Trophoblast cell (in vitro differentiated cells and primary cell): ENCODE results near the gene CLDN19.

Experiments
- DNase-seq, 2 donors: peaks; one replicate each; pipeline ENCODE4 v3.0.0-alpha.2; 2016
- H2AFZ ChIP-seq: 2 replicates; pipeline ENCODE4 v1.6.1; 2013; ENCODE audit warnings: low read length, moderate library complexity, mild to moderate bottlenecking; ENCODE audit not compliant: insufficient read depth, poor library complexity
- H2AK5ac ChIP-seq: 2 replicates; pipeline ENCODE4 v1.6.1; 2013; ENCODE audit warnings: mild to moderate bottlenecking, low read length
- H2BK120ac ChIP-seq: 2 replicates; pipeline ENCODE4 v1.6.1; 2013; ENCODE audit warnings: low read length, mild to moderate bottlenecking, moderate library complexity; ENCODE audit not compliant: insufficient read depth, poor library complexity
- H2BK12ac ChIP-seq: 2 replicates; pipeline ENCODE4 v1.6.1; 2013; ENCODE audit warnings: mild to moderate bottlenecking, low read length, moderate library complexity
- H2BK5ac ChIP-seq: 2 replicates; pipeline ENCODE4 v1.6.1; 2013; ENCODE audit warnings: low read length, low read depth, moderate library complexity, mild to moderate bottlenecking; ENCODE audit not compliant: poor library complexity
- H3K14ac ChIP-seq: 2 replicates; pipeline ENCODE4 v1.6.1; 2013; ENCODE audit warnings: mild to moderate bottlenecking, low read length
- H3K18ac ChIP-seq: 2 replicates; pipeline ENCODE4 v1.6.1; 2013; ENCODE audit warnings: mild to moderate bottlenecking, low read length
- H3K23ac ChIP-seq: 2 replicates; pipeline ENCODE4 v1.6.1; 2013; ENCODE audit warnings: low read length
- H3K27ac ChIP-seq: 2 replicates; pipeline ENCODE4 v1.5.1; 2013; ENCODE audit warnings: low read depth, mild to moderate bottlenecking, inconsistent platforms, low read length, moderate library complexity
- H3K27me3 ChIP-seq: 2 replicates; pipeline ENCODE4 v1.6.1; 2013; ENCODE audit warnings: inconsistent platforms, mild to moderate bottlenecking, low read length, moderate library complexity; ENCODE audit not compliant: insufficient read depth
- H3K36me3 ChIP-seq, 2 experiments: 1 replicate in 1 of 2; 2 replicates in 1 of 2; pipeline ENCODE4 v1.6.1; 2013; ENCODE audit warnings: low read length in 2 of 2, mild to moderate bottlenecking in 2 of 2, moderate library complexity in 1 of 2; ENCODE audit not compliant: insufficient read depth in 2 of 2, control insufficient read depth in 1 of 2
- H3K4ac ChIP-seq: 2 replicates; pipeline ENCODE4 v1.6.1; 2013; ENCODE audit warnings: low read depth, mild to moderate bottlenecking, low read length, moderate library complexity
- H3K4me1 ChIP-seq, 2 experiments: 1 replicate in 1 of 2; 2 replicates in 1 of 2; pipeline ENCODE4 v1.6.1; 2013; ENCODE audit warnings: low read length in 2 of 2, mild to moderate bottlenecking in 2 of 2, moderate library complexity in 1 of 2; ENCODE audit not compliant: insufficient read depth in 2 of 2, control insufficient read depth in 1 of 2
- H3K4me2 ChIP-seq: 2 replicates; pipeline ENCODE4 v1.6.1; 2013; ENCODE audit warnings: inconsistent platforms, mild to moderate bottlenecking, low read length, moderate library complexity
- H3K4me3 ChIP-seq: 2 replicates; pipeline ENCODE4 v1.5.1; 2013; ENCODE audit warnings: mild to moderate bottlenecking, low read depth, low read length, inconsistent platforms
- H3K79me1 ChIP-seq: one replicate; pipeline ENCODE4 v1.6.1; 2013; ENCODE audit warnings: low read length
- H3K79me2 ChIP-seq: 2 replicates; pipeline ENCODE4 v1.6.1; 2013; ENCODE audit warnings: low read length, mild to moderate bottlenecking; ENCODE audit not compliant: control insufficient read depth, insufficient read depth, poor library complexity
- H3K9ac ChIP-seq: 2 replicates; pipeline ENCODE4 v1.6.1; 2013; ENCODE audit warnings: mild to moderate bottlenecking, low read length
- H3K9me3 ChIP-seq: 2 replicates; pipeline ENCODE4 v1.6.1; 2013; ENCODE audit warnings: low read depth, mild to moderate bottlenecking, control low read depth, inconsistent platforms, low read length; ENCODE audit not compliant: insufficient read depth
- H4K12ac ChIP-seq: 2 replicates; pipeline ENCODE4 v1.6.1; 2013; ENCODE audit warnings: low read depth, mild to moderate bottlenecking, low read length, moderate library complexity
- H4K8ac ChIP-seq: 2 replicates; pipeline ENCODE4 v1.6.1; 2013; ENCODE audit warnings: low read depth, mild to moderate bottlenecking, low read length, moderate library complexity
- H4K91ac ChIP-seq: one replicate; pipeline ENCODE4 v1.6.1; 2013; ENCODE audit warnings: low read depth, mild to moderate bottlenecking, low read length, moderate library complexity
- WGBS: extraction: QIAGEN DNeasy Blood & Tissue Kit; methylation state at CpG from one replicate; pipeline ENCODE4 v1.1.7; 2013; ENCODE audit warnings: missing lambda C conversion rate; ENCODE audit not compliant: insufficient read length, insufficient coverage; ENCODE audit errors: extremely low coverage; 5-methylcytosine and 5-hydroxymethylcytosine counted together

The CLDN19 gene

GRCh38 chr1:42735477-42736105 is 4.4 kb downstream of the CLDN19 start:
- Histone ChIP-seq H3K4ac (no peak overlapping the region), H3K18ac (no peak overlapping the region), H3K27ac (no peak overlapping the region), H3K4me1 (peaks cover 11 to 20% of the 10 kb centered on the region in 2 experiments), H3K79me2 (no peaks in the 10 kb centered on the region), H3K27me3 (no peaks in the 10 kb centered on the region), H2BK12ac (no peak overlapping the region), H3K9ac (no peak overlapping the region), H3K23ac (no peak overlapping the region), H2BK5ac (no peak overlapping the region), H2AK5ac (no peak overlapping the region), H3K4me3 (no peak overlapping the region), H4K8ac (no peak overlapping the region), H3K4me2 (no peak overlapping the region), H4K12ac (no peak overlapping the region), H3K14ac (no peak overlapping the region), H3K9me3 (peaks cover 6% of the 10 kb centered on the region), H2BK120ac (no peak overlapping the region), H2AFZ (no peak overlapping the region), H3K79me1 (no peaks in the 10 kb centered on the region), H4K91ac (peak overlapping the region; percentile 2), H3K36me3 (no peaks in the 10 kb centered on the region)
- WGBS: no CpG with 5 or more reads among the region's 14 CpGs
- peak; percentile 98 to 99 for DNase-seq

GRCh38 chr1:42735056-42735455 is 5.0 kb downstream of the CLDN19 start:
- no CpG with 5 or more reads among the region's 11 CpGs for WGBS
- H3K27ac ChIP-seq: no peak overlapping the region

DNA sequence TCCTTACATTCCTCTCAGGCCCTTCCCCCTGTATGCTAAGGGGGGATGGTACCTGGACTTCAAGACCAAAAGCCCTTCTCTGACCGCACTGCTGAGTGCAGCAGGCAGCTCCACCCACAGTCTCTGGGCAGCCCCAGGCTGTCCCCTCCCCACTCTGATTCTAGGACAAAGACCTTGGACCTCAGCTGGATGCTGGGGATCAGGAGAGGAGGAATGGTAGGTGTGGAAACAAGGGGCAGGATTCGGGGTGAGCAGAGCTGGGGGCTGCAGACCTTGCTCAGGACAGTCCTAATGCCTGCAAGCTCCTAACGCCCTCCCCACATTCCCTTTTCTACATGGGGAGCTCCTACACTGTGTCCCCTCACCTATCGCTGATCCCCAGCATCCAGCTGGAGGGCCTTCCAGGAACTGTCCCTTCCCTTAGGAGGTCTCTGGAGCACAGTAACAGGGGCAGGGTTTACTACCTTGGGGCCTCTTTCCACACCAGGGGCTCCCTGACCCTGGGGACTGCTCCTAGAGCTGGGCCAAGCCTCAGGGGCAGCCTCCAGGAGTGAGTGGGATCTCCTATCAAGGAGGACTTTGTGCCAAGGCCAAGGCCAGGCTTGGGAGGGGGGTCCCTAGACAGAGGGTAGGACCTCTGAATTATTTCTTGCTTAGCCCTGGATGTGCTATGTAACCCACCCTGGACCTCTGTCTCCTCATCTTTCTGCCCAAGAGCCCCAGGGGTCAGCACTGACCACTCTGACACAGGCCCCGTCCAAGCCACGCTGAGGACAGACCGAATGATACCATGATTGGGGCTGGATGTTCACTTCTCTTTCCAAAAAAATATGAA is 5.6 kb downstream of the CLDN19 start:
- H2BK120ac ChIP-seq: no peak overlapping the region
- H2AK5ac ChIP-seq: no peak overlapping the region
- H4K8ac ChIP-seq: no peak overlapping the region
- no peaks in the 10 kb centered on the region for H3K36me3 ChIP-seq
- no peak overlapping the region for H3K9ac ChIP-seq
- no peak overlapping the region for H2AFZ ChIP-seq
- H3K27me3 ChIP-seq: no peaks in the 10 kb centered on the region
- no peak overlapping the region for H2BK5ac ChIP-seq
- H3K27ac ChIP-seq: no peak overlapping the region
- no peak overlapping the region for H2BK12ac ChIP-seq
- H3K4me3 ChIP-seq: no peak overlapping the region
- H3K79me1 ChIP-seq: no peaks in the 10 kb centered on the region
- H3K4me1 ChIP-seq: peaks cover 7 to 14% of the 10 kb centered on the region in 2 experiments
- H3K14ac ChIP-seq: no peak overlapping the region
- peaks cover 2% of the 10 kb centered on the region for H3K9me3 ChIP-seq
- H3K4ac ChIP-seq: no peak overlapping the region
- no peaks in the 10 kb centered on the region for H3K79me2 ChIP-seq
- no peak overlapping the region for H3K18ac ChIP-seq
- no CpG with 5 or more reads among the region's 7 CpGs for WGBS
- DNase-seq: peak; percentile 23 to 49
- no peak overlapping the region for H3K4me2 ChIP-seq
- H4K91ac ChIP-seq: peak overlapping the region; percentile 10
- no peak overlapping the region for H4K12ac ChIP-seq
- H3K23ac ChIP-seq: no peak overlapping the region

More at GRCh38 chr1:42735056-42735455, 5.0 kb downstream of the CLDN19 start:
- H3K18ac ChIP-seq: no peak overlapping the region
- H3K14ac ChIP-seq: no peak overlapping the region
- no peak overlapping the region for H2BK12ac ChIP-seq
- H2AK5ac ChIP-seq: no peak overlapping the region
- H3K23ac ChIP-seq: no peak overlapping the region
- no peaks in the 10 kb centered on the region for H3K36me3 ChIP-seq
- no peak overlapping the region for H3K9ac ChIP-seq
- no peak overlapping the region for H3K4me3 ChIP-seq
- no peak overlapping the region for H3K4me2 ChIP-seq
- H3K27me3 ChIP-seq: no peaks in the 10 kb centered on the region
- H2BK120ac ChIP-seq: no peak overlapping the region
- H2AFZ ChIP-seq: no peak overlapping the region
- no peaks in the 10 kb centered on the region for H3K79me1 ChIP-seq
- no peak for DNase-seq
- no peak overlapping the region for H2BK5ac ChIP-seq
- H4K91ac ChIP-seq: no peak overlapping the region
- H3K9me3 ChIP-seq: peaks cover 6% of the 10 kb centered on the region
- H3K4ac ChIP-seq: no peak overlapping the region
- peaks cover 11 to 18% of the 10 kb centered on the region in 2 experiments for H3K4me1 ChIP-seq
- no peak overlapping the region for H4K12ac ChIP-seq
- no peak overlapping the region for H4K8ac ChIP-seq
- no peaks in the 10 kb centered on the region for H3K79me2 ChIP-seq

- Histone ChIP-seq H2AFZ (no peak overlapping the region), H3K79me1 (no peaks in the 10 kb centered on the region), H3K4me1 (peaks cover 7 to 14% of the 10 kb centered on the region in 2 experiments)
Observed at GRCh38 chr1:42733415-42734200, 6.4 kb downstream of the CLDN19 start.

More at GRCh38 chr1:42733415-42734200, 6.4 kb downstream of the CLDN19 start:
- Histone ChIP-seq H3K79me2 (no peaks in the 10 kb centered on the region), H2BK120ac (no peak overlapping the region), H4K12ac (no peak overlapping the region), H3K4me2 (no peak overlapping the region), H3K14ac (peak overlapping the region; percentile 4), H3K36me3 (no peaks in the 10 kb centered on the region), H3K27ac (no peak overlapping the region), H3K9ac (no peak overlapping the region), H2BK5ac (no peak overlapping the region), H3K27me3 (no peaks in the 10 kb centered on the region), H2AK5ac (no peak overlapping the region), H4K91ac (peak overlapping the region; percentile 10), H4K8ac (no peak overlapping the region), H3K23ac (no peak overlapping the region), H3K18ac (no peak overlapping the region), H2BK12ac (no peak overlapping the region), H3K4me3 (no peak overlapping the region), H3K9me3 (peaks cover 2% of the 10 kb centered on the region), H3K4ac (no peak overlapping the region)
- no peak for DNase-seq
- no CpG with 5 or more reads among the region's 12 CpGs for WGBS
